HPDE6-E6E7 (cell line): ENCODE data around the gene OSBPL7.

Experiments
- DNase-seq: peaks from one replicate; pipeline ENCODE4 v3.0.0; 2011; ENCODE audit warnings: missing footprints; ENCODE audit errors: extremely low spot score

Gene OSBPL7

DNA sequence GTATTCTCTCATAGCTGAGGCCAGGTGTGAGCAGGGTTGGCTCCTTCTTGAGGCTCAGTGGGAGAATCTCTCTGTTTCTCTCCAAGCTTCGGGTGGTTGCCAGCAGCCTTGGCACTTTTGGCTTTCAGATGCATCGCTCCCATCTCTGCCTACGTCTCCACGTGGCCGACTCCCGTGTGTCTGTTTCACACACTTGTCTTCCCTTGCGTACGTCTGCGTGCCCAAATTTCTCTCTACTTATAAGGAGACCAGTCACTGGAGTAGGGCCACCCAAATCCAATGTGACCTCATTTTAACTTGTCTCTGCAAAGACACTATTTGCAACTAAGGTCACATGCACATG, 14.7 kb downstream of the OSBPL7 start:
- no peak for DNase-seq

DNA sequence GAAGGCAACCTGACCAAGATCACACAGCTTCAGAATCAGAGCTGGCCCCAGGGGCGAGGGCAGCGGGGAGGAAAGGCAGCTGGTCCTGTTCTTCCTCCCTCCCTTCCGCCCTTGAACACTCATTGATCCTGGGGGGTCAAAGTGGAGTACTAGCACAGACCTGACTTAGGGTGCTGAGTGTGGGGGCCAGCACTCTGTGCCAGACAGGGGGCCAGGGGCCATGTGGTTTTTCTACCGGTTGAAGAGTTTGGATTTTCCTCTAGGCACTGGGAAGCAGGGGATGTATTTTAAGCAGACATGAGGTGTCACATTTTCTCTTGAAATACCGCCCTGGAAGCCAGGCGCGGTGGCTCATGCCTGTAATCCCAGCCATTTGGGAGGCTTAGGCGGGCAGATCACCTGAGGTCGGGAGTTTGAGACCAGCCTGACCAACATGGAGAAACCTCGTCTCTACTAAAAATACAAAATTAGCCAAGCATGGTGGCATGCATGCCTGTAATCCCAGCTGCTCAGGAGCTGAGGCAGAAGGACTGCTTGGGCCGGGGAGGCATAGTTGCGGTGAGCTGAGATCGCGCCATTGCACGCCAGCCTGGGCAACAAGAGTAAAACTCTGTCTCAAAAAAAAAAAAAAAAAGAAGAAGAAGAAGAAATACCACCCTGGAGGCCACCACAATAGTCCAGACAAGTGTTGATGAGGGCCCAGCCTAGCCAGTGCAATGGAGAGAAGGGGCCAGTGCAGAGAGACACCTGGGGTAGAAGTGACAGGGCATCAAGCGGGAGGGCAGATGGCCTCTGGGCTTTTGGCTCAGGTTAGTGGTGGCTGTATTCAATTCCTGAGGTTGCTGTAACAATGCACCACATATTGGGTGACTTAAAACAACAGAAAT, 15.3 kb downstream of the OSBPL7 start:
- DNase-seq: no peak

DNA sequence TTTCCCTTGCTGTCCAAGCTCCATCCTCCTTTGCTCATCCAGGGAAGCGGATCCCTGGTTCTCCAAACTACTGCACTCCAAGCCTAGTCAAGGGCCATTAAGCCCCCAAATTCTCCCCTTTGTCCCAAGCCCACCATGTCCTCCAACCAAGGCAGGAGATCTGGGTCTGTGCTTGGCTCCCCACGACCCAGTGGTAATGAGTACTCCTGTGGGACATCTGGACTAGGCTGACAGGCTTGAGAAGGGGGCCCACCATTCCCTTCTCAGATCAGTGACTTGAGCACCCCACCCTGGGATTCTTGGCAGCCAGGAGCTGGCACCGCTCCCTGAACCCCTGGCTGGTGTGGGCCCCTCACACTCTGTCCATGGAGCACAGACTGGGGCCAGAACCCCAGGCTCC, 17.1 kb downstream of the OSBPL7 start:
- DNase-seq: no peak

DNA sequence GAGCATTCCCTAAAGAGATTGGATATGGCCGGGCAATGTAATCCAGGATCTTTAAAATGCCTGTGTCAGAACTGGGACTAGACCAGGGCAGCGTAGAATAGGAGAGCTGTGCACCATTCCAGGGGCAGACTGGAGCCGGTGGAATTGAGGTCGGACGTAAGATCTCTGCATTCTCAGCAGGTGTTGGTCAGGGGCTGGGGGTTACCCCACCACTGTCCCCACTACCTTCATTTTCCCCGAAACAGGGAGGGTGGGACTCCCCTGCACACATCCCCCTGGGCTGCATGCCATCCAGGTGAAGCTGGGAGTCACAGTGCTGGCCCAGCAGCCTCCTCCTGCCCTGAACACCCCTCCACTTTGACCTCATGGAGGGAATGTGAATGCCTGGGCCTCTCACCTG, 17.8 kb downstream of the OSBPL7 start:
- no peak for DNase-seq

GRCh38 chr17:47803201-47803600, 18.4 kb downstream of the OSBPL7 start:
- no peak for DNase-seq

- DNase-seq: peak; percentile 70
These were observed 19.1 kb downstream of the OSBPL7 start for GRCh38 chr17:47802341-47803022.

DNA sequence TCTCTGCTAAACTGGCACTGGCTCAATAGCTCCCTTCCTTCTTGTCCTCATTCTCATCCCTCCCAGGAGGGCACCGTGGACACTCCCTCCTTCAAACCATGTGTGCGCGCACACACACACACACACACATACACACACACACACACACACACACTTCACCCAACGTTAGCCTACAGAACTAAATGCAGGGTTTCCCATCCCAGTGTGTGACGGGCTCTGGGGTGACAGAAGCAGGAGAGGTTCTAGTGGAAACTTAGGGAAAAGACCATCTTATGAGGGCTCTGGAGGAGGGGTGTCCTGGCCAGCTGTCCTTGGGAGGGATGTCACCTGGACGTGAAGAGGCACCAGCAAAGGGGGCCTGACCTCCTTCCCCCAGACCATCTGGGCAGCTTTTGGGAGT, 19.7 kb downstream of the OSBPL7 start:
- DNase-seq: no peak

DNA sequence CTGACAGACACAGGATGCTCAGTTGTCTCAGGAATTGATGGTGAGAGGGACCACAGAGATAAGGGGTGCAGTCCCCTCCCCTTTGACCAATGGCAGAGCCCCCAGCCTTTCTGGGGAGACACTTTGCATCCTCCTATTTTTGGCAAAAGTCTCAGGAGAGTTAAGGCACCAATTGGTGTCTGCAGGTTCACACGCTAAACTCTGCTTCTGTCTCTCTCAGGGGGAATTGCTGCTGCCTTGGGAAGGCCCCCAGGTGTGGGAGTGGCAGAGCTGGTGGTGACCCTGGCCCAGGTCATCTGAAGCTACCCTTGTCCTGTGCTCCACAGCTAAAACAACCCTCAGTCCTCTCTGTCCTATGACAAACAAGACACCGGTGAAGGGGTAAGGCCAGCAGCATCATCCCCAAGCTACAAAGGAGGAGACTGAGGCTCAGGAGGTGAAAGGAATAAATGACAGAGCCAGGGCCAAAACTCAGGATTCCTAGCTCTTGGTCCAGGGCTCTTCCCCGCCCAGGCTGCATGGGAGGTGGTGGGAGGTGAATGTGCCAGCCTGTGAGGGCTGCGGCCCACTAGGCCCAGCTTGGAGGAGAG, 20.3 kb downstream of the OSBPL7 start:
- DNase-seq: no peak

- DNase-seq: no peak
These were observed 20.9 kb downstream of the OSBPL7 start for GRCh38 chr17:47800686-47801085.

- no peak for DNase-seq
These were observed 23.8 kb downstream of the OSBPL7 start for GRCh38 chr17:47797797-47798196.

DNA sequence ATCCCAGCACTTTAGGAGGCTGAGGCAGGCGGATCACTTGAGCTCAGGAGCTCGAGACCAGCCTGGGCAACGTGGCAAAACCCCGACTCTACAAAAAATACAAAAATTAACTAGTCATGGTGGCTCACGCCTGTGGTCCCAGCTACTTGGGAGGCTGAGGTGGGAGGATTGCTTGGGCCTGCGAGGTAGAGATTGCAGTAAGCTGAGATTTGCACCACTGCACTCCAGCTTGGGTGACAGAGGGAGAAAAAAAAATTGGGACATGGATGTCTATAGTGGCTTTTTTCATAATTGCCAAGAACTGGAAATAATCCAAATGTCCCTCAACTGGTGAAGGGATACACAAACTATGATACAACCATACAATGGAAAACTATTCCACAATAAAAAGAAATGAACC, 28.6 kb downstream of the OSBPL7 start:
- no peak for DNase-seq

DNA sequence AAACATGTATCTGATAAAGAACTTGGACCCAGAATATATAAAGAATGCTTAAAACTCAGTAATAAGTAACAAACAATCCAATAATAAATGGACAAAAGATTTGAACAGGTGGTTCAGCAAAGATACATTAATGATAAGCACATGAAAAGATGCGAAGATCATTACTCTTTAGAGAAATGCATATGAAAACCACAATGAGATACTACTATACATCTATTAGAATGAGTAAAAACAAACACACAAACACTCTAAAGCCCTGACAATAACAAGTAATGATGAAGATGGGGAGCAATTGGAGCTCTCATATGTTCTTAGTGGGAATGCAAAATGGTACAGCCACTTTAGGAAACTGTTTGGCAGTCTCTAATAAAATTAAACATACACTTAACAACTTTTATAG, 29.1 kb downstream of the OSBPL7 start:
- DNase-seq: no peak

GRCh38 chr17:47791025-47791424, 30.6 kb downstream of the OSBPL7 start:
- DNase-seq: no peak

DNA sequence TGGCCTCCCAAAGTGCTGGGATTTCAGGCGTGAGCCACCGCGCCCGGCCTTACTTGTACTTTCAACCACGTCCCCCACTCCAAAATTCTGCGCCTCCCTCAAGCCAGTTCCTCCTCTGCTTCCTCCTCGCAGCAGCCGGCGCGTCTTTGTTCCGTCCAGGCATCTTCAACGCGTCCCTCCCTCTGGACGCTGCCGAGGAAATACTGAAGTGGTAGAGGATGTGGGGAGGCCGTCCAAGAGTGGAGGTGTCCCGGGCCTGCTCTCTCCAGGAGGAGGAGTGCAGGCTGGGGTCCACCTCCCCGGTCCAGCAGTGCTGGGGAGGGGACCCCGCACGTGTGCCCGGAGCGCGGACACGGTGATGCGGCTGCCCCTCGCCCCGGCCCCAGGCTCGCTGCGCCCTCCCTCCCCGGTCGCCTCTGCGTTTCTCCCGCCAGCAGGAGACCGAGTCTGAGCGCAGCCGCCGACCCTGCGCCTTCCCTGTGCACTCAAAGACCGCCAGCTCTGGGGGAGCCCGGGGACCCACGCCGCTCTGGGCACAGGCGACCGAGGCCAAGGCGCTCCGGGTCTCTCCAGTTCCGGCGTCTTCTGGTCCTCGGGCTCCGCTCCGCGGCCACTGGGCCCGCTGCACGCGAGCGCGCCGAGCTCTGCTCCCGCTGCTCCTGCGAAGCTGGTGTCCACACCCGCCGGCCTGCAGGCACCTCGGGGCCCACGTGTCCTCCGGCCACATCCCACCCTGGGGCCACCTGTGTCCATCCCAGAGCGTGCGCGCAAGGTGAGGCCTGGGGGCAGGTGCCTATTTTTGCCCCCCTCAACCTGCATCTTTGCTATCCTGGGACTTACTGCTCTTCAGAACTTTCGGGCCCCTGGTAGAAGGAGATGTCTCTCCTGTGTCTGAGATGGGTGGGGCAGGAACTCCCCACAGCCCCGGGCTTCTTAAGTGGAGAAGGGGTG, 31.7 kb downstream of the OSBPL7 start:
- peak; percentile 70 for DNase-seq

- no peak for DNase-seq
These were observed 36.0 kb downstream of the OSBPL7 start for GRCh38 chr17:47785538-47786123.

DNA sequence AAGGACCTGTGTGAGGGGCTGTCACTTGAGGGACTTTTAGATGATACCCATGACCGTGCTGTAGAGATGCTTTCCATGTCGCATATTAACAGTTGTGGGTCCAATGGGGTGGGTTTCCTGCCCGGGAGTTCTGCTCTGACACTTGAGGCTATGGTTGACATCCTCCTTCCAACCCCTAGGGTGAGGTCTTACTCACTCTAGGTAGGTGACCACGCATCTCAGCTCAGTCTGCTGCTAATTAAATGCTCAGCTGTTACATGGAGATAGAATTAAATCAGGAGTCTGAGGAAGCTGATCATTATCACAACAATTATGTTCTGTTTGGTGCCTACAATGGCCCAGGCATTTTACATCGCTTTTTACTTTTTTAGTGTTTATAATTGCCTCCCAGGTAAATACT, 40.2 kb downstream of the OSBPL7 start:
- no peak for DNase-seq

DNA sequence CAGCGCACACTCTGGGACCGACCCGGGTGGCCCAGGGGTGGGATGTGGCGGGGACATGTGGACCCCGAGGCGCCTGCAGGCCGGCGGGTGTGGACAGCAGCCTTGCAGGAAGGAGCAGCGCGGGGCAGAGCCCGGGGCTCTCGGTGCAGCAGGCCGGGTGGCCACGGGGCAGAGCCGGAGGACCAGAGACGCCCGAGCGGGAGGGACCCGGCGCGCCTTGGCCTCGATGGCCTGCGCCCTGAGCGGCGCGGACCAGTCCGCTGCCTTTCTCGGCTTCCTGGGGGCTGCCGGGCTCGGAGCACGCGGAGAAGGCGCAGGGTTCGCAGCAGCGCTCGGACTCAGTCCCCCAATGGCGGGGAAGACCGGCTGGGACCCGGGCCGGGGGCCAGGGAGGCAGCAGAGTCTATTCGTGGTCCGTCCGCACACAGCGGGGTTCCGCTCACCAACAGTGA, 43.4 kb downstream of the OSBPL7 start:
- no peak for DNase-seq

GRCh38 chr17:47776330-47777197, 45.0 kb downstream of the OSBPL7 start:
- peak; percentile 50 for DNase-seq

GRCh38 chr17:47774987-47775580, 46.5 kb downstream of the OSBPL7 start:
- no peak for DNase-seq

GRCh38 chr17:47774331-47774730, 47.3 kb downstream of the OSBPL7 start:
- DNase-seq: no peak
